Suprapubic skin (tissue), 4 donors: Measurements from ENCODE around the gene CBLB. TPM values are rescaled to one million over a fixed set of nuclear protein-coding genes. Genes with fewer than 3 reads are reported as not detected.

ENCODE experiments used
- DNase-seq, 2 donors: peaks; one replicate each; pipeline ENCODE4 v3.0.0-alpha.2; 2019; ENCODE audit warnings: low spot score in 2 of 2
- H3K27ac ChIP-seq: fragments of 200-600 bp; sonication (generic); one replicate; pipeline ENCODE4 v1.5.1; 2019
- H3K27me3 ChIP-seq: fragments of 200-600 bp; sonication (generic); one replicate; pipeline ENCODE4 v1.5.1; 2019
- H3K36me3 ChIP-seq: fragments of 200-600 bp; sonication (generic); one replicate; pipeline ENCODE4 v1.5.1; 2019
- H3K4me1 ChIP-seq: fragments of 200-600 bp; sonication (generic); one replicate; pipeline ENCODE4 v1.5.1; 2019
- H3K4me3 ChIP-seq: fragments of 200-600 bp; sonication (generic); one replicate; pipeline ENCODE4 v1.5.1; 2019; ENCODE audit warnings: mild to moderate bottlenecking
- H3K9me3 ChIP-seq: fragments of 200-600 bp; sonication (generic); one replicate; pipeline ENCODE4 v1.5.1; 2019
- EP300 ChIP-seq: sonication (generic); formaldehyde crosslinking; IDR thresholded peaks from one replicate; pipeline ENCODE4 v1.6.1; 2017; ENCODE audit warnings: antibody characterized with exemption
- POLR2A ChIP-seq, 2 donors: fragments of 450-650 bp; IDR thresholded peaks; one replicate each; pipeline ENCODE4 v1.6.1; 2017; ENCODE audit warnings: antibody characterized with exemption in 2 of 2, mild to moderate bottlenecking in 2 of 2, moderate library complexity in 2 of 2
- POLR2AphosphoS5 ChIP-seq, 3 donors: sonication (generic); formaldehyde crosslinking; IDR thresholded peaks; one replicate each; pipeline ENCODE4 v1.6.1; 2017; ENCODE audit warnings: antibody characterized with exemption in 3 of 3
- WGBS: methylation state at CpG from one replicate; pipeline ENCODE4 v1.1.5; 2018; 5-methylcytosine and 5-hydroxymethylcytosine counted together
- total RNA-seq, 4 donors: library from RNA; depleted of rRNA; stranded (reverse); fragments of >200 nt; gene quantifications; one replicate each; pipeline ENCODE4 v1.1.0, GENCODE V29; 2016
- TF ChIP-seq, protein P1 (sequence below), 2 donors: fragments of 200-600 bp in 1 of 2; fragments of 450-650 bp in 1 of 2; sonication (generic) in 1 of 2; IDR thresholded peaks; one replicate each; pipeline ENCODE4 v1.5.1; 2016 to 2019; ENCODE audit warnings: antibody characterized with exemption in 2 of 2, mild to moderate bottlenecking in 1 of 2, moderate library complexity in 1 of 2

The CBLB gene
- total RNA-seq, 4 donors from 2014 or later = 16.8 to 43.8 (median 25.2) TPM

- H3K27ac ChIP-seq = no peak overlapping the region
- H3K9me3 ChIP-seq = no peaks in the 10 kb centered on the region
- H3K4me3 ChIP-seq = no peak overlapping the region
- H3K27me3 ChIP-seq = no peaks in the 10 kb centered on the region
- TF ChIP-seq POLR2AphosphoS5 (IDR thresholded peaks at IDR 0.05) = no peak
- WGBS = 43% methylated on average over 5 of the region's 5 CpGs
- H3K36me3 ChIP-seq = no peaks in the 10 kb centered on the region
- no peaks in the 10 kb centered on the region for H3K4me1 ChIP-seq
- DNase-seq = no peak
Observed at GRCh38 chr3:105616374-105617121, 252.3 kb downstream of the CBLB start.

DNA sequence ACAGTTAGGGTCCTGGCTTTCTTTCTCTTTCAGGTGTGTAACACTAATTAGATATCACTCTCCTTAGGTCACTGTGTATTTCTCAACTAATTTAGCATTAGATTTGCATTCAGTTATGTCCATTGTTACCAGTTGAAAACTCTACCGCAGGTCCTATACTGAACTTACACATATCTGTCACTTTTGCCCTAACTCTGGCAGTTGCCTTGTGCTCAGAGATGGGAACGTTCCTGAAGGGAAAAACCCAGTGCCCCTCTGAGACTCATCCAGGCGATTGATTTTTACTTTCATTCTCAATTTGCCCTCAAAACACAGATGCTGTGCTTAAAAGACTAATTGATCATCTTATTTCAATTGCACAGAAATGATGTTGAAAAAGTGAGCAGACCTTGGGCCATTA is 253.0 kb downstream of the CBLB start:
- H3K4me3 ChIP-seq = no peak overlapping the region
- no peak for TF ChIP-seq EP300
- no peaks in the 10 kb centered on the region for H3K4me1 ChIP-seq
- no peaks in the 10 kb centered on the region for H3K36me3 ChIP-seq
- WGBS = 83% methylated on average over 3 of the region's 3 CpGs
- no peaks in the 10 kb centered on the region for H3K27me3 ChIP-seq
- H3K27ac ChIP-seq = no peak overlapping the region
- no peaks in the 10 kb centered on the region for H3K9me3 ChIP-seq
- no peak for DNase-seq

- DNase-seq = no peak
- Histone ChIP-seq H3K4me1 (no peaks in the 10 kb centered on the region), H3K27ac (no peak overlapping the region), H3K36me3 (no peaks in the 10 kb centered on the region), H3K4me3 (no peak overlapping the region), H3K9me3 (no peaks in the 10 kb centered on the region), H3K27me3 (no peaks in the 10 kb centered on the region)
- TF ChIP-seq POLR2A (IDR thresholded peaks at IDR 0.05) = no peak
- TF ChIP-seq EP300 = no peak
- no peak for TF ChIP-seq POLR2AphosphoS5 (IDR thresholded peaks at IDR 0.05)
- TF ChIP-seq, protein P1, sequence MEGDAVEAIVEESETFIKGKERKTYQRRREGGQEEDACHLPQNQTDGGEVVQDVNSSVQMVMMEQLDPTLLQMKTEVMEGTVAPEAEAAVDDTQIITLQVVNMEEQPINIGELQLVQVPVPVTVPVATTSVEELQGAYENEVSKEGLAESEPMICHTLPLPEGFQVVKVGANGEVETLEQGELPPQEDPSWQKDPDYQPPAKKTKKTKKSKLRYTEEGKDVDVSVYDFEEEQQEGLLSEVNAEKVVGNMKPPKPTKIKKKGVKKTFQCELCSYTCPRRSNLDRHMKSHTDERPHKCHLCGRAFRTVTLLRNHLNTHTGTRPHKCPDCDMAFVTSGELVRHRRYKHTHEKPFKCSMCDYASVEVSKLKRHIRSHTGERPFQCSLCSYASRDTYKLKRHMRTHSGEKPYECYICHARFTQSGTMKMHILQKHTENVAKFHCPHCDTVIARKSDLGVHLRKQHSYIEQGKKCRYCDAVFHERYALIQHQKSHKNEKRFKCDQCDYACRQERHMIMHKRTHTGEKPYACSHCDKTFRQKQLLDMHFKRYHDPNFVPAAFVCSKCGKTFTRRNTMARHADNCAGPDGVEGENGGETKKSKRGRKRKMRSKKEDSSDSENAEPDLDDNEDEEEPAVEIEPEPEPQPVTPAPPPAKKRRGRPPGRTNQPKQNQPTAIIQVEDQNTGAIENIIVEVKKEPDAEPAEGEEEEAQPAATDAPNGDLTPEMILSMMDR (IDR thresholded peaks at IDR 0.05) = no peak
Observed at GRCh38 chr3:105614288-105615030, 254.4 kb downstream of the CBLB start.

DNA sequence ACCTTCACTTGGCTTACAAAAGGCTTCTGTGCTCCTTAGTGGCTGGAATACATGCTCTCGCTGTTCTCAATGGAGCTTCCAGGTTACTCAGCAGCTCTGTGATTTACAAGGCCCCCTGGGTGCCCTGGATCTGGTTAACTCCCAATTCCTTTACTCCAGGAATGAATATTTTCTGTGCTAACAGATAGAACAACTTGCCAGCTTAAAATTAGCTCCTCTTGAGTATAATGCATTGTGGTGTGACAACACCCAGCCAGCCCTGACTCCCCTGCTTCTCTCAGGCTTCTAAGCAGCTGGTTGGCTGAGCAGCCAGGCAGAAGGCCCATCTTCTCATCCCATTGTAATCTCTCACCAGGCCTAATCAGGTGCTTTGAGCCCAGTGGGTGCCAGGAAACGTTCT is 255.7 kb downstream of the CBLB start:
- TF ChIP-seq EP300 = no peak
- TF ChIP-seq, protein P1 (IDR thresholded peaks at IDR 0.05) = no peak
- TF ChIP-seq POLR2AphosphoS5 (IDR thresholded peaks at IDR 0.05) = no peak
- TF ChIP-seq POLR2A (IDR thresholded peaks at IDR 0.05) = no peak
- Histone ChIP-seq H3K36me3 (no peaks in the 10 kb centered on the region), H3K4me1 (no peaks in the 10 kb centered on the region)

GRCh38 chr3:105611304-105612192 is 257.3 kb downstream of the CBLB start:
- TF ChIP-seq, protein P1 (IDR thresholded peaks at IDR 0.05) = no peak
- Histone ChIP-seq H3K27me3 (no peaks in the 10 kb centered on the region), H3K9me3 (no peaks in the 10 kb centered on the region), H3K36me3 (no peaks in the 10 kb centered on the region), H3K27ac (no peak overlapping the region), H3K4me1 (no peaks in the 10 kb centered on the region), H3K4me3 (no peak overlapping the region)
- no peak for DNase-seq
- 58% methylated on average over 5 of the region's 5 CpGs for WGBS

More for the DNA sequence above, 255.7 kb downstream of the CBLB start:
- H3K27ac ChIP-seq = no peak overlapping the region
- no peaks in the 10 kb centered on the region for H3K9me3 ChIP-seq
- H3K4me3 ChIP-seq = no peak overlapping the region
- no peaks in the 10 kb centered on the region for H3K27me3 ChIP-seq
- 47% methylated on average over 2 of the region's 2 CpGs for WGBS
- no peak for DNase-seq

DNA sequence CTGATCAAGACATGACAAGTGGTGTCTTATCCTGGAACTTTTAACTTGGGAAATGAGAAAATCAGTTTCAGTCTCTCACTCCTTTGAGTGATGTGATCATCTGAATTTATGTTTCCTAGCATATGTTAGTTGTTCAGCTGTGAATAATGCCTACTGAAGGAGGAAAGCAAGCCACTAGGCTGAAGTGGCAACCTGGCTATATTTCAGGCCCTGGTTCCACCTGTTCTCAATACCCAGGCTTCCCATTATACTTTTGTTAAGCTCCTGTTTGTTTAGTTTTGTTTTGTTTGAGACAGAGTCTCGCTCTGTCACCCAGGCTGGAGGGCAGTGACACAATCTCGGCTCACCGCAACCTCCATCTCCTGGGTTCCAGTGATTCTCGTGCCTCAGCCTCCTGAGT is 258.3 kb downstream of the CBLB start:
- 95% methylated on average over 4 of the region's 4 CpGs for WGBS
- Histone ChIP-seq H3K4me1 (no peaks in the 10 kb centered on the region), H3K27ac (no peak overlapping the region), H3K4me3 (no peak overlapping the region), H3K27me3 (no peaks in the 10 kb centered on the region), H3K9me3 (no peaks in the 10 kb centered on the region), H3K36me3 (no peaks in the 10 kb centered on the region)
- TF ChIP-seq EP300 = no peak
- no peak for TF ChIP-seq POLR2AphosphoS5 (IDR thresholded peaks at IDR 0.05)
- TF ChIP-seq POLR2A (IDR thresholded peaks at IDR 0.05) = no peak
- TF ChIP-seq, protein P1 (IDR thresholded peaks at IDR 0.05) = no peak
- no peak for DNase-seq
